Ammon's horn (tissue), 1 donor: ENCODE measurements around the gene ARHGAP10.
"Not testable (repeated sequence)": the region's sequence is repeated elsewhere in the genome, so short reads cannot be mapped to it uniquely, and the experiment has no call there.

ENCODE experiments used
- DNase-seq: peaks from one replicate; pipeline ENCODE4 v3.0.0-alpha.2; 2016; ENCODE audit warnings: low spot score

Gene ARHGAP10

DNA sequence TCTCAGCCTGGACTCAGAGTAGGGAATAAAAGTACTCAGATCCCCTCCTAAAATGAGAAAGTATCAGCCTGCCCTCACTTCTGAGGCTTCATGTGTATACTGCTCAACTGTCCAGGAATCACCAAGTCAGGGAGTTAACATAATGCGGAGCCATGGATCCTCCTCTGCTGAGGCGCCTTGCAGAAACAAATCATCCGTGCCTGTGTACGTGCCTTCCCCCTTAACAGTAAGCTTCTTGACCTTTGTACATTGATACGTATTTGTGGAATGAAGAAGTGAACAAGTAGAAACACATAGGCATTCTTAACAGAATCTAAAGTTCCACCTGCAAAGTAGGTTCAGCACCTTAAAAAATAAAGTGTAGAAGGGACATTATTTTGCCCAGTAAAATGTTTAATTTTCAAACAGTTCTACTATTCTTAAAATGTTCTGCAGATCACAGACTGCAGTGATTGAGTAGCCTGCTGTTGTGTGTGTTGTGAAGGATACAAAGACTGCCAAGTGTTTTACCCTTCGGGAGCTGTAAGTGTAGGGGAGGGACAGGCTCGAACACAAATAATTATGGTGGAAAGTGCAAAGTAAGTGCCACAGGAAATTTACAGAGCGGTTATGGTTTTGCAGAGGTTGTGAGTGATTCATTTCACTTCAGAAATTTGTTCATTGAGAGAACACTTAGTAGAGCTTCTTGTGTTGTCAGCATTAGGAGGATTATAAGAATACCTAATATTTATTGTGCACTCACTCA is 61.9 kb downstream of the ARHGAP10 start:
- no peak for DNase-seq

DNA sequence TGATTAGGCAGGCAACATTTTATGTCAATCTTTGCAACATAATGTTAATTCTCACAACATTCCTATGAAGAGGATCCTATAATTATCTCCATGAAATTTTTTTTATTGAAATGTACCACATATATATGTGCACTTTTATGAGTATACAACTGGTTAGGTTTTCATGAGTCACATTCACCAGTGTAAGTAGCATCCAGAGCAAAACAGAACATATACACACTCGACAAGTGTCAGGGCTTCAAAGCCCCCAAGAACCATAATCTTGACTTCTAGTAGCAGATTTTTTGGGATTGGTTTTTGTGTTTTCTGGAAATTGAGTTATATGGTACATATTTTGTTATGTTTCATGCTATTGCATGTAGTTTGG is 62.4 kb downstream of the ARHGAP10 start:
- DNase-seq = no peak

DNA sequence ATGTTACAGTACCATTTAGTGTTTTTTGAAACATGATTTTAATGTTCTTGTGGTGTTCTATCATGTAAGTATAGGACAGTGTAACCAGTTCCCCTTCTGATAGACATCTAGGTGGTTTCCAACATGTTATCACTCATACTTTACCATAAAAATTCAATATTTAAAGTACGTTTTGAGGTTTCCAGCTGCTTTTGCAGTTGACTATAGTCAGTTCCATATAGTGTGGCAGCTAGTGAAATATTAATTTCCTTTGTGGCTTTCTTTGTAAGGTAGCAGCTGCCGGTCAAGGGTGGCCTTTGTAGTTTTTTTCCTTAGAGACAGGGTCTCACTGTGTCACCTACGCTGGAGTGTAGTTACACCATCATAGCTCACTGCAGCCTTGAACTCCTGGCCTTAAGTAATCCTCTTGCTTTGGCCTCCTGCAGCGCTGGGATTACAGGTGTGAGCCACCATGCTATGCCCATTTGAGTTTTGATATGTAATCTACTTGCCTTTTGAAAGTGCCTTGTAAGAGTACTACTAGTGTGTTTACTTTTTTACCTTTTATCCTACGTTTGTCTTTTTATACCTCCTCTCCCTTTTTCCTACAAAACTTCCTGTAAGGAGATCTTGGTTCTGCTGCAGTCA is 63.0 kb downstream of the ARHGAP10 start:
- DNase-seq = no peak

DNA sequence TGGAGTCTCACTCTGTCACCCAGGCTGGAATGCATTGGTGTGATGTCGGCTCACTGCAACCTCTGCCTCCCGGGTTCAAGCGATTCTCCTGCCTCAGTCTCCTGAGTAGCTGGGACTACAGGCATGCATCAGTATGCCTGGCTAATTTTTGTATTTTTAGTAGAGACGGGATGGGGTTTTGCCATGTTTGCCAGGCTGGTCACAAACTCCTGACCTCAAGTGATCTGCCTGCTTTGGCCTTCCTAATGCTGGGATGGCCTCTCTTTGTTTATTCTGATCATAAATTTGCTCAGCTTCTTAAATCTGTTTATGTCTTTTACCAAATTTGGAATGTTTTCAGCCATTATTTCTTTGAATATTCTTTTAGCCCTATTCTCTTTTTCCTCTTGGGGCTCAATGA is 67.2 kb downstream of the ARHGAP10 start:
- not testable (repeated sequence) for DNase-seq

DNA sequence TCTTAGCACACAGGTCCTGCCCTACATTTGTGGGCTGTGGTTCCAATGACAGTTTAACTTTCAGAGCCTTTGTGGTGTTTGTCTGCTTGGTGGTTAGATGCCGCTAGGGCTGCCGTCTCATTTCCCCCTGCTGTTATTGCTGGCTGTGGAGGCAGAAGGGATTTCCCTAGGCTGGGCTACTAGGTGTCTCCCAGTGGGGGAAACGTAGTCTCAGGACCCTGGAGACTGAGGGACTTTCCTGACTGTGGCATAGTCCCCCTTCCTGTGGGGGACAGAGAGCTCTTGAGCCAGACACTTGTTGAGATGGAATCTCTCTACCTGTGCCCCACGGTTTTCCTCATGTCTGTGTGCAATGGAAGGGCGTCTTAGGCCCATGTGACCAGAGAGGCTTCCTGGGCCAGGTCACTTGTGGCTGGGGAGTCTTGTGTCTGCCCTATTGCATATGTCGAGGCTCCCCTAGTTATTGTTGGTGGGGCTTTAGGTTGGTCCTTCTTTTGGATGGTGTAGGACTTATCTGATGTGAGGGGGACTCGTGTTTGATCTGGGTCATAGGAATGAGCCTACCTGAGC is 68.2 kb downstream of the ARHGAP10 start:
- no peak for DNase-seq

GRCh38 chr4:147801820-147802219 is 69.9 kb downstream of the ARHGAP10 start:
- no peak for DNase-seq

DNA sequence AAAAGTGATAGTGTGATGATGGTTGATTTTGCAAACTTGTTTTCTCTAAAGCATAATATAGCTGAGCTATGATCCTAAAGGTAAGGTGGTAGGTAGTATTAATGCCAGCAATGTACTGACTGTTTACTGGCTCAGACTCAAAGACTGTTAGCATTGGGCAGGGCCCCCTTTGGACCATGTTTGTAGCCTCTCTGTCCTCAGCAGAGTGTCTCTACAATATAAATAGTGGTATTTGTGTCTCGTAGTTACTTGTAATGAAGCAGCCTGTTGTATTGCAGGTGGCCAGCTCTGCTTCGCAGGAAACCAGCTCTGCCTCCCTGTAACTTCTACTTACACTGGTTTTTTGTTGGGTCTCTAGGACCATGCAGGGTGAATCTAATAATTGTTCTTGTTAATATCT is 70.5 kb downstream of the ARHGAP10 start:
- no peak for DNase-seq

DNA sequence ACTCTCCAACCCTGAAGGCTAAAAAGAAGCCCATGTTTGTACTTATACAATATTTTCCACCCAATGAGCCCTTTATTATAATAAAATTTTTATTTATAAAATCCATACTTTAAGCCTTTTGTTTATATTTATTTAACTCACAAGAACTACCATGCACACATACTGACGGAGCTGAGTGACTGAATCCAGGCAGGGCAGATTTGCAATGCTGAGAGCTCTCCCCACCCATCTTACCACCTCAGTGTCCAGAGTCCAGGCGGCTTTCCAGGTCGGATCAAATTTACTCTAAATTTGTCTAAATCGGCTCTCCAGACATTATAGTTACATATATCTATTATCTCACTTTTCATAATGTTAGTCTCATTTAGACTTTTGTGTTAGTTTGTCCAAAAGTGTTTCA is 74.1 kb downstream of the ARHGAP10 start:
- no peak for DNase-seq

DNA sequence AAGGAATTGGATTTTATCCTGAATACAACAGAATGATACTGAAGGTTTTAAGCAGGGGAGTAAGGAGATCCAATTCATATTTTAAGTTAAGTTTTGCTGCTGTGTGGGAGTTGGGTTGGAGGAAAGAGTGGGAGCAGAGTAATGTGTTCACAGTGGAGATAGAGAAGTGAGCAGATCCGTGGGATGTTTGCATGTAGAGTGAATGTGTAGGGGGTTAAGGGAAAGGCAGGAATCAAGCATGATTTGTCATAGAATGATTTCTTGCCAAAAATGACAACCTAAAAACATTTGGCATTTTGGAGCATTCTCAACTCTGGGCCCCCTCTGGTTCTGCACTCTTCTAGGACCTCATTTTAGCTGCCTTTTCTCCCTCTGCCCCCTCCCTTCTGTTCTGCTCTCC is 76.6 kb downstream of the ARHGAP10 start:
- DNase-seq = peak; percentile 45

DNA sequence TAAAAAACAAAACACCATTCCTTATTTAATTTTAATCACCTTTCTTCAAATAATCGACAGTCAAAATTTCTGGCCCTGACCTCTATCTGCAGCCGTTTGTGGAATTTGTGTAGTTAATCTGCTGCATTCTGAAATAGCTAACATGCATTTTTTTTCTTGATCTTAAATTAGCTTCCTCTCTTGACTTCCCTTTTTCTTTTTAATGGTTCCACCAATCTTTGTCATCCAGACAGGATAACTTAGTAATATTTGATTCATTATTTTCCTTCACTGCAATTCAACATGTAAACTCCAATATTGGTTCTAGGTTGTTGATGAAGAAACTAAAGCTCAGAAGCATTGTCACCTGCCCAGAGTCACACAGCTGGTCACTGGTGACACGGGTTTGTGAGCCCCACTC is 77.3 kb downstream of the ARHGAP10 start:
- DNase-seq = no peak

DNA sequence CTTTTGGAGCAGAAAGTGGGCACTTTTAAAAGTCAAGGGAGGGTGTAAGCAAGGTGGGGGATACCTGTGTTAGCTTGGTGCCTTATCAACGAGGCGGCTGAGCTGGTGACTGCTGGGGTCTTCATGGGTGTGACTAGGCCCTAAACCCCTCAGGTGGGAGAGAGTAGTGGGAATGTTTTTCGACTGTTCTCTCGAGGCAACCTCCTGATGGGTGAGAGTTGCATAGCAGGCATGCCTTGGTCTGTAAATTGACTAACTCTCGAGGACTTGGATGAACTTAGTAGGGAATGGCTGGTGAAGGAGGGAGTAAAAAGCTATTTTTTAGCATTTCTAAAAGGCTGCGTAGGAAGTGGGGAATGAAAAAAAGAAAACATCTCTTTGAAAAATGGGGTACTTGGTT is 80.0 kb downstream of the ARHGAP10 start:
- no peak for DNase-seq

- no peak for DNase-seq
Measured at GRCh38 chr4:147813109-147813773, 81.4 kb downstream of the ARHGAP10 start.

- no peak for DNase-seq
Measured at GRCh38 chr4:147813973-147814372, 82.1 kb downstream of the ARHGAP10 start.

GRCh38 chr4:147814376-147814775 is 82.5 kb downstream of the ARHGAP10 start:
- DNase-seq = no peak

DNA sequence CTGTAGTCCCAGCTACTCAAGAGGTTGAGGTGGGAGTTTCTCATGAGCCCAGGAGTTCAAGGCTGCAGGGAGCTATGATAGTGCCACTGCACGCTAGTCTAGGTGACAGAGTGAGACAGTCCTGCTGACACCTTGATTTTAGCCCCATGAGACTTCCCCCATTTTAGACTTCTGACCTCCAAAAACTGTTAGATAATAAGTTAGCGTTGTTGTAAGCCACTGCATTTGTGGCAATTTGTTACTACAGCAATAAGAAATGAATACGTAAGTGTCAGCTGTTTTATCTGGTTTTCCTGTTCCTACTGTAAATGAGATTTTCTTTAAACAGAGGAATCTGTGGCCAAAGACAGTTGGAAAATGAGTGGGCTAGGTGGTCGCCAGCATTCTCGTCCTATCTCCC is 83.9 kb downstream of the ARHGAP10 start:
- no peak for DNase-seq

- no peak for DNase-seq
Measured at GRCh38 chr4:147816382-147817254, 84.7 kb downstream of the ARHGAP10 start.

DNA sequence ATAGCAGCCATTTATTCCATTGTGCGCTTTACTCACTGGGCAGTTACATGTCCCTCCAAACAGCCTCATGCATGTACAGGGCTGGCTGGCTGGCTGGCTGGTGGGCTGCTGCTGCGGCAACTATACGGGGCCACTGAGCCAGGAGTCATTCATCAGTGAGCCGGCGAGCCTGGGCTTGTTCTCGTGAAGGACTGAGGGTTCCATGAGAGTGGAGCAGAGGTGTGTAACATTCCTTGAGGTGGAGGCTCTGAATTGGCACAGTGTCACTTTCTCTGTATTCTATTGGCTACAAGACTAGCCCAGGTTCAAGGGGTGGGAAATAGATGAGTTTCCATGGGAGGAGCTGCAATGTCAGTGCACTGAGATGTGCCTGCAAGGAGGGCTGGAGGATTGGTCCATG is 89.1 kb downstream of the ARHGAP10 start:
- DNase-seq = no peak

GRCh38 chr4:147821555-147821954 is 89.7 kb downstream of the ARHGAP10 start:
- no peak for DNase-seq

DNA sequence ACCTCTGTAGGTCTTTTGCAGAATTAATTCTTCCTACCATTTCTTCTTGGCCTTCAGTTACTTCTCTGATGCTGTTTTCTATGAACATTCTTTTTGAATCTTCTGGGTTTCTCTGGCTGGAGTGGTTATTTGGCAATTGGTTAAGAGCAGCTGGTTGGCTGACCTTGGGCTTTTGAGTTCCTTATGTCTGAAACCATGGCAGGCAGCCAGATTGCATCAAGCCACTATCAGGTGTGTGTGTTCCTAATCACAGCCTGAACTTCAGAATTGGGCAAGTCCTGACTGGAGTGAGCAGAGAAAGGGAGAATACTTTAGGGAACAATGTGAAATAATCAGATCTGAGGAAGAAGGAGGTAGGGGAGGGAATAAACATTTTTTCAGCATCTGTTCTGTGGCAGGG is 90.2 kb downstream of the ARHGAP10 start:
- DNase-seq = no peak

- no peak for DNase-seq
Measured at GRCh38 chr4:147823130-147823529, 91.2 kb downstream of the ARHGAP10 start.

DNA sequence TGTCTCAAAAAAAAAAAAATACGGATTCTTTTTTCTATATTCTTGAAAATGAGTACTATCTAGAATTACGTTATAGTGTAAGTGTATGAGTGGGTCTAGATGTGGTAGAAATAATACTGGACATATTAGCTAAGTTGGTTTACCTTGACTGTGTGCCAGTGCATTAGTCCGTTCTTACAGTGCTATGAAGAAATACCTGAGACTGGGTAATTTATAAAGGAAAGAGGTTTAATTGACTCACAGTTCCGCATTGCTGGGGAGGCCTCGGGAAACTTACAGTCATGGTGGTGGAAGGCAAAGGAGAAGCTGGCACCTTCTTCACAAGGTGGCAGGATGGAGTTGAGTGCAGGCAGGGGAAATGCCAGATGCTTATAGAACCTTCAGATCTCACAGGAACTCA is 92.4 kb downstream of the ARHGAP10 start:
- DNase-seq = no peak

GRCh38 chr4:147824884-147825283 is 93.0 kb downstream of the ARHGAP10 start:
- no peak for DNase-seq
